Measurements from ENCODE around the gene PSD4. TPM values are rescaled to one million over a fixed set of nuclear protein-coding genes. Genes with fewer than 3 reads are reported as not detected.

PSD4 gene
- polyA plus RNA-seq, 4 donors, result 24.7 to 39.2 (median 32.7) TPM

DNA sequence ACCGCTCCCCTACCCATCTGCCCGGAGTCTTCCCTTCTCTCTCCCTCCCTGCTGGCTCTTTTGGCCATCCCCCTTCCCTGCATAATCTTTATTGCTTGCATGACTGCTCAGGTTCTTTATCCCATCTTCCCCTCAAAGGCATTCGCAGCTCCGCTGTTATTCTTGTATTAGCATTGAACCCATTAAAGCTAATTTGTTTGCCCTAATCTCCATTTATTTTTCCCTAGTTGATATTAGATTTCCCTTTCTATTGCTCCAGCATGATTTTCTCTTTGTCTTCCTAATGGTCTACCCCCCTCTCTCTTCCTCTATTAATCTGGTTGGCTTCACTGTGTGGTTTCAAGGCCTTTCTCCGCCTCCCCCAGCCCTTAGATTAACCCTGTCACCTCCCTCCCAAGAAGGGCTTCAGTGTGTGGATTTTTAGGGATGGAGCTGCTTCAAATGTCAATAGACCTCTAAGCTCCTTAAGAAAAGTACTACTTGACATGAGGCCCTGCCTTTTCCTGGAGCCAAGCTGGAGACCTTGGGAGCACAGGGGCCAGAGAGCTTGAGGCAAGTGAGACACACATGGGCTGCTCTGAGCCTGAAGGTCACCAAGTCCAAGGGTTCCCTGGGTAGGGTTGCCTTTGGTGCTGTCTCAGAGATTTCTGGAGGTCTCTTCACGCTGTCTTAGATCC lies 84.8 kb downstream of the PSD4 start:
- no peaks in the 10 kb centered on the region for H3K4me1 ChIP-seq (ENCODE audit: control insufficient read depth in 3 of 3, insufficient read depth in 2 of 3, low read depth in 1 of 3, low read length in 2 of 3)
- H3K4me3 ChIP-seq (ENCODE audit: low read depth in 1 of 3, low read length in 3 of 3), result no peak overlapping the region
- H3K36me3 ChIP-seq (ENCODE audit: control insufficient read depth in 3 of 3, insufficient read depth in 2 of 3, low read depth in 1 of 3, low read length in 3 of 3), result no peaks in the 10 kb centered on the region
- DNase-seq, result no peak
- no peaks in the 10 kb centered on the region for H3K27me3 ChIP-seq (ENCODE audit: control insufficient read depth in 3 of 3, insufficient read depth in 3 of 3, low read length in 3 of 3)
- 83 to 94% (median 94%) methylated on average over 6 of the region's 6 CpGs for WGBS, 3 donors
- no peak overlapping the region for H3K27ac ChIP-seq (ENCODE audit: low read depth in 1 of 3, low read length in 2 of 3)
- no peak for FAIRE-seq
- peaks cover 0 to 7% of the 10 kb centered on the region in 2 donors for H3K9me3 ChIP-seq (ENCODE audit: control insufficient read depth in 2 of 2, insufficient read depth in 1 of 2, low read depth in 1 of 2, low read length in 1 of 2)

Other genes starting within 250 kb of the PSD4 start
- under 1 TPM in 1 of 4 donors, not detected in 3; 0.50 TPM for gene IL36G, start 196.0 kb upstream of the PSD4 start, polyA plus RNA-seq
- gene IL36A, start 168.5 kb upstream of the PSD4 start, polyA plus RNA-seq, result under 1 TPM in 1 of 4 donors, not detected in 3; 0.09 TPM
- not detected for gene IL36B, start 121.1 kb upstream of the PSD4 start, polyA plus RNA-seq
- gene IL36RN, start 114.8 kb upstream of the PSD4 start, polyA plus RNA-seq, result not detected
- under 1 TPM in 1 of 4 donors, not detected in 3; 0.25 TPM for gene IL1F10, start 106.0 kb upstream of the PSD4 start, polyA plus RNA-seq
- gene IL1RN, start 46.4 kb upstream of the PSD4 start, polyA plus RNA-seq, result 10 to 100 TPM in 3 of 4 donors, under 1 TPM in 1; 0.44 to 69.8 (median 24.3) TPM
- gene PAX8, start 105.0 kb downstream of the PSD4 start, polyA plus RNA-seq, result 1 to 10 TPM in 3 of 4 donors, under 1 TPM in 1; 0.45 to 5.5 (median 2.5) TPM

Data from small intestine (tissue), 7 donors.